HepG2 (cell line): Measurements from ENCODE around the gene SCP2. TPM values are rescaled to one million over a fixed set of nuclear protein-coding genes. Genes with fewer than 3 reads are reported as not detected.

Source experiments
- ATAC-seq: fragments of 200-7000 bp; cut with Tn5 transposase; 3 replicates; pipeline ENCODE4 v1.9.1; 2020; ENCODE audit warnings: mild to moderate bottlenecking, moderate library complexity
- BruUV-seq: library from RNA; stranded (reverse); fragments of 400-500 nt; replicated peaks from 2 replicates; lab custom pipeline; 2021; lab: Mats Ljungman, UMichigan
- CTCF ChIA-PET: fragments of 300-600 bp; formaldehyde crosslinking; extraction: SDS; loops from one replicate; lab custom pipeline; 2021; ENCODE audit warnings: low total read pairs, inconsistent platforms, low intra/inter-chr PET ratio; lab: Yijun Ruan, JAX
- POLR2A ChIA-PET: fragments of 350-600 bp; sonication (Branson Sonifier 250); formaldehyde crosslinking; loops from one replicate; lab custom pipeline; 2020; ENCODE audit warnings: antibody characterized with exemption, inconsistent platforms; lab: Yijun Ruan, JAX
- DNase-seq: peaks from one replicate; pipeline ENCODE4 v3.0.0-alpha.2; 2015; ENCODE audit warnings: low spot score
- FAIRE-seq: peaks from 3 replicates; lab custom pipeline; 2011; peaks lifted over from hg19 to GRCh38; lab: Jason Lieb, UNC
- H2AFZ ChIP-seq: one replicate; pipeline ENCODE4 v1.6.1; 2011; ENCODE audit warnings: low read length, inconsistent platforms
- H3K27ac ChIP-seq: fragments of 300-600 bp; 3 replicates; pipeline ENCODE4 v1.8.0; 2011; ENCODE audit warnings: mixed run types, mild to moderate bottlenecking, mixed read lengths, low read length, inconsistent platforms; ENCODE audit not compliant: insufficient read depth; ENCODE audit errors: extremely low read length
- H3K27me3 ChIP-seq, 2 experiments: fragments of 200-600 bp in 1 of 2; 2 replicates in 1 of 2; 3 replicates in 1 of 2; pipeline versions ENCODE4 v1.6.0 to v1.8.0; 2011; ENCODE audit warnings: low read length in 2 of 2, mild to moderate bottlenecking in 2 of 2, moderate library complexity in 2 of 2, inconsistent platforms in 1 of 2; ENCODE audit not compliant: insufficient read depth in 2 of 2, control insufficient read depth in 1 of 2
- H3K36me3 ChIP-seq, 2 experiments: fragments of 200-600 bp in 1 of 2; replicated peaks in 1 of 2; 2 replicates in 1 of 2; 3 replicates in 1 of 2; pipeline versions ENCODE4 v1.5.1 to v1.8.0; 2011; ENCODE audit warnings: low read length in 2 of 2, inconsistent platforms in 1 of 2; ENCODE audit not compliant: insufficient read depth in 2 of 2, control insufficient read depth in 1 of 2
- H3K4me1 ChIP-seq: 2 replicates; pipeline ENCODE4 v1.5.1; 2012; ENCODE audit warnings: low read length, inconsistent platforms; ENCODE audit not compliant: insufficient read depth
- H3K4me2 ChIP-seq: 2 replicates; pipeline ENCODE4 v1.6.0; 2011; ENCODE audit warnings: low read depth, low read length, inconsistent platforms
- H3K4me3 ChIP-seq, 3 experiments: fragments of 200-600 bp in 1 of 3; sonication (generic), shearing (Covaris generic) in 1 of 3; replicated peaks in 1 of 3; 2 replicates each; pipeline ENCODE4 v1.5.1; 2011 to 2016; ENCODE audit warnings: low read length in 3 of 3, inconsistent platforms in 2 of 3, low read depth in 2 of 3, mild to moderate bottlenecking in 2 of 3, control low read depth in 1 of 3, mixed read lengths in 1 of 3; ENCODE audit not compliant: insufficient read depth in 1 of 3
- H3K79me2 ChIP-seq: one replicate; pipeline ENCODE4 v1.6.1; 2011; ENCODE audit warnings: low read length, inconsistent platforms; ENCODE audit not compliant: insufficient read depth
- H3K9ac ChIP-seq: 2 replicates; pipeline ENCODE4 v1.6.0; 2011; ENCODE audit warnings: mild to moderate bottlenecking, low read depth, low read length, inconsistent platforms; ENCODE audit not compliant: insufficient read depth
- H3K9me3 ChIP-seq: 2 replicates; pipeline ENCODE4 v1.5.1; 2012; ENCODE audit warnings: mild to moderate bottlenecking, low read length
- H4K20me1 ChIP-seq: 2 replicates; pipeline ENCODE4 v1.6.0; 2011; ENCODE audit warnings: inconsistent platforms, mild to moderate bottlenecking, low read length, moderate library complexity; ENCODE audit not compliant: insufficient read depth
- ADNP ChIP-seq: sonication (generic); formaldehyde crosslinking; IDR thresholded peaks from 2 replicates; pipeline ENCODE4 v1.4.0; 2020; ENCODE audit warnings: missing genetic modification reagents
- CHD4 ChIP-seq: fragments of 200-600 bp; sonication (generic); IDR thresholded peaks from 2 replicates; pipeline ENCODE4 v1.7.0; 2017; ENCODE audit warnings: mild to moderate bottlenecking, low read length, borderline replicate concordance
- GTF2F1 ChIP-seq: fragments of 150-350 bp; IDR thresholded peaks from 2 replicates; pipeline ENCODE4 v1.6.1; 2014; ENCODE audit warnings: low read length
- MED8 ChIP-seq: sonication (generic); formaldehyde crosslinking; IDR thresholded peaks from 2 replicates; pipeline ENCODE4 v1.8.1; 2023; ENCODE audit warnings: mild to moderate bottlenecking, missing genetic modification reagents; ENCODE audit not compliant: insufficient replicate concordance
- POLR2AphosphoS2 ChIP-seq: IDR thresholded peaks from 2 replicates; pipeline ENCODE4 v1.6.1; 2011; ENCODE audit warnings: low read depth, low read length, improper control_type of control experiment
- TAF1 ChIP-seq: sonication (generic); formaldehyde crosslinking; IDR thresholded peaks from 2 replicates; pipeline ENCODE4 v1.4.0; 2020; ENCODE audit warnings: missing genetic modification reagents
- ZFP90 ChIP-seq: sonication (generic); formaldehyde crosslinking; IDR thresholded peaks from 2 replicates; pipeline ENCODE4 v1.8.0; 2022; ENCODE audit warnings: missing genetic modification reagents, mild to moderate bottlenecking, inconsistent platforms, borderline replicate concordance
- ZNF264 ChIP-seq: sonication (generic); formaldehyde crosslinking; IDR thresholded peaks from 2 replicates; pipeline ENCODE4 v1.4.0; 2020; ENCODE audit warnings: missing genetic modification reagents
- ZNF567 ChIP-seq: sonication (generic); formaldehyde crosslinking; IDR thresholded peaks from 2 replicates; pipeline ENCODE4 v1.8.1; 2023; ENCODE audit warnings: mild to moderate bottlenecking, missing genetic modification reagents, borderline replicate concordance
- ZNF616 ChIP-seq: sonication (generic); formaldehyde crosslinking; IDR thresholded peaks from 2 replicates; pipeline ENCODE4 v1.5.0; 2020; ENCODE audit warnings: low read depth, mild to moderate bottlenecking, missing genetic modification reagents
- ZNF7 ChIP-seq: IDR thresholded peaks from 2 replicates; pipeline ENCODE4 v1.6.1; 2016; ENCODE audit warnings: missing biosample characterization, missing genetic modification reagents
- ZNF878 ChIP-seq: sonication (generic); formaldehyde crosslinking; IDR thresholded peaks from 2 replicates; pipeline ENCODE4 v1.8.1; 2023; ENCODE audit warnings: mild to moderate bottlenecking, missing genetic modification reagents, moderate library complexity
- WGBS: methylation state at CpG from one replicate; pipeline ENCODE4 v1.1.6; 2017; ENCODE audit warnings: low lambda C conversion rate; 5-methylcytosine and 5-hydroxymethylcytosine counted together
- in situ Hi-C: cut with HindIII; loops from 2 replicates; pipeline ENCODE4 v1.10.0; 2017; ENCODE audit warnings: low pct_unique_long_range_greater_than_20kb; ENCODE audit not compliant: extremely low pct_ligation_motif_present
- intact Hi-C: fragments of 100-400 bp; cut with micrococcal nuclease; formaldehyde crosslinking; loops from one replicate; pipeline ENCODE4 v1.10.0; 2022; ENCODE audit not compliant: unreplicated experiment
- polyA plus RNA-seq, 8 experiments: library from polyadenylated mRNA; depleted of rRNA in 3 of 8; stranded (reverse) in 7 of 8; unstranded in 1 of 8; fragments of >200 nt; fragmentation: Illumina TruSeq in 4 of 8; extraction: Trizol in 4 of 8; gene quantifications; 2 replicates each; pipeline versions ENCODE4 v1.2.1 to v1.2.3, GENCODE V29; 2011 to 2016; ENCODE audit warnings: low read depth in 4 of 8, missing spikeins in 1 of 8, mixed read lengths in 1 of 8; ENCODE audit not compliant: insufficient read depth in 1 of 8
- total RNA-seq, 5 experiments: library from RNA; depleted of rRNA; stranded (reverse); fragments of >200 nt; fragmentation: Illumina TruSeq; extraction: Trizol; gene quantifications; 2 replicates each; pipeline ENCODE4 v1.2.3, GENCODE V29; 2016; ENCODE audit warnings: low read depth in 1 of 5
- TF ChIP-seq, protein P1 (sequence below): sonication (generic); formaldehyde crosslinking; IDR thresholded peaks from 2 replicates; pipeline ENCODE4 v1.8.0; 2022; ENCODE audit warnings: missing genetic modification reagents, mild to moderate bottlenecking, borderline replicate concordance

SCP2 gene
- total and polyA plus RNA-seq, 2 of the 13 experiments (the other 11 are each of a cell fraction or from before 2014, with no cell fraction given) = 59.0 to 133 TPM

DNA sequence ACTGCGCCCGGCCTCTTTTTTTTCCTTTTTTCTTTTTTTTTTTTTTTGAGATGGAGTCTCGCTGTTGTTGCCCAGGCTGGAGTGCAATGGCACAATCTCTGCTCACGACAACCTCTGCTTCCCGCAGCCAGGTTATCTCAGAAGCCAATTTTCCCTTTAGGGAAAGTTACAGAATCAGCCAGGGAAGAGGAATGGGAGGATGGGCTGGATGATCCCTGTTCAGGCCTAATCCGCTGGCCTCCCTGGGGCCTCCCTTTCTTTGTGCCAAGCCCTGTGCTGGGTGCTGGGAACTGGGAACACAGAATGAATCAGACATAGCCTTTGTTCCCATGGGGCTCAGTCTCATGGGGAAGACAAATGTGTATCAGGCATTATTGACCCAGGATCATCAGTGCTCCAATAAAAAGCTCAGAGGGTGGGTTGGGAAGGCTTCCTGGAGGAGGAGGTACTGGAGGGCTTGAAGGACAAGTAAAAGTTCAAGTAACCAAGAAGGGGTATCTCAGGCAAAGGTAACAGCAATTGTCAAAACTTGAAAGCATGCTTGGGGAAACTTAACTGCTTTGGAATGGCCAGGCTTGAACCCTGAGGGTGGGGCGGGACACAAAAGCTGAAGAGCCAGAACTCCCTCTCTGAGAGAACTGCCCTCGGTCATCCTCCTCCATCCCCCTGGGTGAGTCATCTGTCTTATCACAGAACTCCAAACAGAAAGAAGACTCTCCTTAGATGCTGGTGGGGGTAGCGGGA, 19.8 kb upstream of the SCP2 start:
- DNase-seq (no peak), ATAC-seq (no peak), FAIRE-seq (no peak)
- H3K4me2 ChIP-seq = no peak overlapping the region
- BruUV-seq = no TSS peak
- no peaks in the 10 kb centered on the region for H3K27me3 ChIP-seq
- H3K4me3 ChIP-seq = no peak overlapping the region
- no peaks in the 10 kb centered on the region for H3K9me3 ChIP-seq
- H3K36me3 ChIP-seq = peaks cover 4 to 9% of the 10 kb centered on the region in 2 experiments; a peak in 3 of 5 replicates
- peaks cover 18% of the 10 kb centered on the region for H3K4me1 ChIP-seq
- in situ Hi-C loops (no loop called here), intact Hi-C loops (no loop called here)
- no peak overlapping the region for H2AFZ ChIP-seq
- no peak overlapping the region for H3K27ac ChIP-seq
- H3K79me2 ChIP-seq = no peaks in the 10 kb centered on the region
- 98% methylated on average over 7 of the region's 9 CpGs for WGBS
- POLR2A ChIA-PET = interaction anchor here (1.2 kb wide), 1 partner anchor 15 kb away, joined by 3 read pairs; the partner anchor contains the start of gene ECHDC2
- H3K9ac ChIP-seq = no peak overlapping the region
- no peak for TF ChIP-seq POLR2AphosphoS2
- TF ChIP-seq GTF2F1 = no peak
- TF ChIP-seq, protein P1, sequence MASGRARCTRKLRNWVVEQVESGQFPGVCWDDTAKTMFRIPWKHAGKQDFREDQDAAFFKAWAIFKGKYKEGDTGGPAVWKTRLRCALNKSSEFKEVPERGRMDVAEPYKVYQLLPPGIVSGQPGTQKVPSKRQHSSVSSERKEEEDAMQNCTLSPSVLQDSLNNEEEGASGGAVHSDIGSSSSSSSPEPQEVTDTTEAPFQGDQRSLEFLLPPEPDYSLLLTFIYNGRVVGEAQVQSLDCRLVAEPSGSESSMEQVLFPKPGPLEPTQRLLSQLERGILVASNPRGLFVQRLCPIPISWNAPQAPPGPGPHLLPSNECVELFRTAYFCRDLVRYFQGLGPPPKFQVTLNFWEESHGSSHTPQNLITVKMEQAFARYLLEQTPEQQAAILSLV (CRISPR knock-in tag) = no peak
- no peak for TF ChIP-seq ZNF878 (CRISPR knock-in tag)
- no peak for TF ChIP-seq MED8 (CRISPR knock-in tag)
- no peak for TF ChIP-seq ZNF7 (CRISPR knock-in tag)
- TF ChIP-seq TAF1 (CRISPR knock-in tag) = no peak
- TF ChIP-seq CHD4 = no peak
- no peak for TF ChIP-seq ZNF616 (CRISPR knock-in tag)
- TF ChIP-seq ADNP (CRISPR knock-in tag) = no peak
- TF ChIP-seq ZNF264 = no peak
- TF ChIP-seq ZFP90 (CRISPR knock-in tag) = no peak
- TF ChIP-seq ZNF567 (CRISPR knock-in tag) = no peak
- H4K20me1 ChIP-seq = no peaks in the 10 kb centered on the region
- CTCF ChIA-PET = no interaction called here
